GM18499 (cell line): Measurements from ENCODE around the gene PATZ1.
"Not testable (repeated sequence)": the region's sequence is repeated elsewhere in the genome, so short reads cannot be mapped to it uniquely, and the experiment has no call there.

Source experiments
- ATAC-seq: cut with Tn5 transposase; IDR thresholded peaks from one replicate; pipeline ENCODE4 v1.9.1; 2021; ENCODE audit warnings: moderate number of reproducible peaks; ENCODE audit not compliant: insufficient read depth, unreplicated experiment

The PATZ1 gene

DNA sequence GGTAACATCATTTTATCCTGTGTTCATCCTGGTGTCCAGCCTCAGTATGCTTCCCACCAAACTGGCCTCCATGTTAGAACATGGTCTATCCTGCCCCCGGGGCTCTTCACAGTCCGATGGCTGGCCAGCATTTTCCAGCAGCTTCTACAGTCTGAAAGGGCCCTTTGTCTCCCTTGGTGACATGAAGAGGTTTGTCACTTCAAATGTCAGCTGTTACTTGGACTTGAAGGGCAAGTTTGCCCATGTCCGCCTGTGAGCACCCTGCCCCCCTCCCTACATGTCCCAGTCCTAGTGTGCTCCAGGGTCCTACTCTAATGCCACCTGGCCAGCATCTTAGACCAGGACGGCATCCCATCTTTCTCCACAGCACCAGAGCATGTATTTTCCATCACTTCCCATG is 24.7 kb downstream of the PATZ1 start:
- no peak for ATAC-seq

- not testable (repeated sequence) for ATAC-seq
These were observed 31.9 kb downstream of the PATZ1 start for GRCh38 chr22:31314220-31314619.

DNA sequence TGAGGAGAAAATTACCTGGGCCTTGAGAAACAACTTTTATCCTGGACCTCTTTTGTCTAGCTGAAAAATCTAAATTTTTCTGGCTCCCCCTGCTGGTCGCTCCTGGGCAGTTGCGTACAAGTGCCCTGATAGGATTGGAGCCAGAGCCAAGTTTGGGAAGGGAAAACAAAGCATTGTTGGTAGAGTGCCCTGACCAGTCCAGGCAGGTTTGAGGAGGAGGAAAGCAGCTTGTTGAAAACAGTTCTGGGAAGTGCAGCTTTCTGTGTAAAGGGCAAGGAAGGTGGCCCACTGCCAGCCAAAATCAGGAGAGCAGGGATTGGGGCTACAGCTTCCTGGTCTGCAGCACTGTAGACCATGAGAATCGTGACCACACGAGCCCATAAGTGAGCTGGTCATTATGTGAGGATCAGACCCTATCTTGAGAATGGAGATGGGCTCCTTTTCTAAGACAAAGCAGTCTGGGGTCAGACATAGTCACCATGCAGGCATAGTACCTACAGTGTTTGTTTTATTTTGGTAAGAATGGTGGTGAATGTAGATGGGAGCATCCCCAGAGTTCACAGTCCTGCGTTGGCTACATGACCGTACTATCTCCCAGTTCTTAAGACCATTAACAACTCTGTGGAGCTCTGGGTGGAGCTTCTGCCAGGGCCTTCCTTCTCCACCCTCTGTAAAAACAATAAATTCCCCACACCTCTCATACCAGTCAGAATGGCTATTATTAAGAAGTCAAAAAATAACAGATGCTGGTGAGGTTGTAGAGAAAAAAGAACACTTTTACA is 32.6 kb downstream of the PATZ1 start:
- no peak for ATAC-seq

DNA sequence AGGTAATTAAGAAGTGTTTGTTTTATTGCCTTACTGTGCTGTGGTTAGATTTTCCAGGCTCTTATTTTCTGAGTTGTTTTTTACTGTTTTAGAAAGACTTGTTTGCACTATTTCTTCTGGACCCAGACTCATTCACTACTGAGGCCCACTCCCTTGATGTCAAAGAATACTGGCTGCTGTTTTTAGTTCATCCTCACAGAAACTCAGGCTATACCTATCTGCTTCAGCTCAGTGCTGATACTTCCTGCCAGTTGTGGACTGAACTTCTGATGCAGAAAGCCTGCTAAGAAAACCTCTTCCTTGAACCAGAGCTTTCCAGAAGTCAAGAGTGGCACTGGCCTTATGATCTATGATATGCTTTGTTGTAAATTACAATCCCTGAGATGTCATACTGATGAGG is 38.0 kb downstream of the PATZ1 start:
- no peak for ATAC-seq

DNA sequence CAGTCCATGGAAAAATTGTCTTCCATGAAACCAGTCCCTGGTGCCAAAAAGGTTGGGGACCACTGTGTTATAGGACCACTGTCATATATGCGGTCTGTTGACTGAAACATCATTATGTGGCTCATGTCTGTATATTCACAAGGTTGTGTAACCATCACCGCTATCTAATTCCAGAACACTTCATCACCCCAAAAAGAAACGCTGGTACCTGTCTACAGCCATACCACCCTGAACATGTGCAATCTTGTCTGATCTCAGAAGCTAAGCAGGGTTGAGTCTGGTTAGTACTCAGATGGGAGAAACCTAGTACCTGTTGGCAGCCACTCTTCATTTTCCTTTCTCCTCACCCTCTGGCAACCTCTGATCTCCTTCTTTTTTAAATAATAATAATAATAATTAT is 41.0 kb downstream of the PATZ1 start:
- no peak for ATAC-seq

- ATAC-seq: no peak
These were observed 43.6 kb downstream of the PATZ1 start for GRCh38 chr22:31302537-31302936.

DNA sequence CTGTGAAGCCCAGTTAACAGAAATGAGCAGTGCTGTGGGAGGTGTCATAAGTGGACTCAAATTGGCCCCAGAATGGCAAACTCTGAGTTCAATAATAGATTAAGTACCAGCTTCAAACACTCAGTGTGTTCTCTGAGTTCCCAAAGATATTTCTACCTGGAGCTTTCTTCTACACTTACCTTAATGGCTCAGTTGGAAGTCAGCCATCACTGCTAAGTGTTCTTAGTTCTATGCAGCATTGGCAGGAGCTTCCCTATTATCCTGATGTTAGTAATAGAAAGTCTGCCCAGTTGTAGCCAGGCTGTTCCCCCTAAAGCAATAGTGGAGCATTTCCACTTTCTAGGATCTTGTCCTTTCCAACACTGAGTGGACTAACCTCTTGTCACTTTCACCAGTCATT is 44.1 kb downstream of the PATZ1 start:
- no peak for ATAC-seq

DNA sequence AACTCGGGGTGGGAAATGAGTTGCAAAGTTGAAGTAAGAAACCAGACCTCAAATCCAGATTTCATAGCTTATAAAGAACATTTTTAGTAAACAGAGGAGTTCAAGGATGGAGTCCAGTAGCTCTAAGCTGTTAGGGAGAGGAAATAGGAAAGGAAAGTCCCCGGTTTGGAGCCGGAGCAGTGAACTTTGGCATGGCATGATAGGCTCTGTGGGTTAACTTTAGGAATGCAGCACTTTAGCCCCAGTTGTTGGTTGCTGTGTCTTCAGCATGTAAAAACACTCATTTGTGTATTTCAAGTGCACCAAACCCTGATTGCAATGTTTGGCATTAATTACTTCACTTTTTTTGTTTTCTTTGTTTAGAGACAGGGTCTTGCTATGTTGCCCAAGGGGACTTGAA is 45.2 kb downstream of the PATZ1 start:
- no peak for ATAC-seq

- ATAC-seq: no peak
These were observed 50.1 kb downstream of the PATZ1 start for GRCh38 chr22:31295831-31296657.

GRCh38 chr22:31295360-31295759 is 50.8 kb downstream of the PATZ1 start:
- ATAC-seq: no peak

DNA sequence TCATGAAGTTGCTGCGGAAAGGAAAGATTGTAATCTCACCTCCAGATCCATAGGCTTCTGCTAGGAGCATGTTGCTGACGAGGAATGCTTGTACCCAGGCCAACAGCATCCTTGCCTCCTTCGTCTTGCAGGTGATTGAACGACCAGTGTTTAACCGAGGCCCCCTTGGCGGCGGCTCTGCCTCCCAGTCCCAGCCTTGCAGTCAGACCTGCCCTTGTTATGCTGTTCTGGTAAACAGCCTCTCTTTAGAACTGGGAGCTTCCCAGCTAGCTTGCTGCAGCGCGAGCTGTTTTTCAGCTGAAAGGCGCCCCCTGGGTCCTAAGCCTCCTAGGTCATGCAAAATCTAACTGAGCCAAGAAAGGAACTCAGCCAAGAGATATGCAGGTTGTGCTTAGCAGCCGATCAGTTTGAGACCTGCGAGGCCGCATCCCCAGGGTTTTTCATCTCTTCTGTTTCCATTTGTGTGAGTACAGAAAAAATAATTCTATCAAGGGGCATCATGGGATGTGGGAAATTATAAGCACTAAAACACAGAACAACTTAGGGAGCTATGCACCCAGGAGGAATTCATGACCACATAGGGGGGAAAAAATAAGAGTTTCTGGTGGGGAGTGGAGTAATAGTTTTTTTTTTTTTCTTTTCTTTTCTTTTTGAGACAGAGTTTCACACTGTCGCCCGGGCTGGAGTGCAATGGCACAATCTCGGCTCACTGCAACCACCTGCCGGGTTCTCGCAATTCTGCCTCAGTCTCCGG is 53.7 kb downstream of the PATZ1 start, which contains the start of gene PIK3IP1:
TSS of gene PIK3IP1 (minus strand) at position 253 of the 754 bp plus-strand sequence. CDS start at position 109, 144 bp downstream.
- ATAC-seq: no peak

DNA sequence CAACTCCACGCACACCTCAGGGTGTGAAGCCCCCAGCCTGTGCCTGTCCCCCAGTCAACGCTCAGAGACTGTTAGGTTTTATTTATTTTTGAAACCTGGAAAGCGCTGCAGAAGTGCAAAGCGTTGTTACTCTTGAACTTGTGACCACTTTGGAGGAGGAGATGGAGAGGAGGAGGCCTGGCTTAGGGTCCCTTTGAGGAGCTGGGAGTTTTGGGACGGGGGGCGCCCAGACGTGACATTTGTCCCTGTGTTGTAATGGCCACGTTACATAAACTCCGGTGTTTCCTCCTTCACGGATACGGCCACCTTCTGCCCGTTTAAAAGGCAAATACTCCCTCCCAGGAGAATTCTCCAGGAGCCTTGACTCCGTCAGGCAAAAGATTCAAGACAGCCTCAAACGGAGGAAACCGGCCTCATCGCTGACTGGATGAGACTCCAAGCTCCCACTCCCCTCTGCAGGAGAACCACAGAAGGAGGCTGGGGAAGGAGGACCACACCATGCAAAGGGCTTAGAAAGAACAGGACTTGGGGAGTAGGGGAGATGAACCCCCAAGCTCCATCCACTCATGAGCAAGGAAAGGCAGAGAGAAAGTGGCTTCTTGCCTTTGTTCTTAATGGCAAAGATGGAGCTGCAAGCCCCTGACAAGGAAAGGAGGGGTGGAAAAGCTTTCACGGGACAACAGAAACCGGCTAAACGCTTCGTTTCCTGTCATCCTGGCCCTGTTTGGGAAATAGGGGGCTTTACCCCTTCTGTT is 54.5 kb downstream of the PATZ1 start:
- ATAC-seq: no peak

DNA sequence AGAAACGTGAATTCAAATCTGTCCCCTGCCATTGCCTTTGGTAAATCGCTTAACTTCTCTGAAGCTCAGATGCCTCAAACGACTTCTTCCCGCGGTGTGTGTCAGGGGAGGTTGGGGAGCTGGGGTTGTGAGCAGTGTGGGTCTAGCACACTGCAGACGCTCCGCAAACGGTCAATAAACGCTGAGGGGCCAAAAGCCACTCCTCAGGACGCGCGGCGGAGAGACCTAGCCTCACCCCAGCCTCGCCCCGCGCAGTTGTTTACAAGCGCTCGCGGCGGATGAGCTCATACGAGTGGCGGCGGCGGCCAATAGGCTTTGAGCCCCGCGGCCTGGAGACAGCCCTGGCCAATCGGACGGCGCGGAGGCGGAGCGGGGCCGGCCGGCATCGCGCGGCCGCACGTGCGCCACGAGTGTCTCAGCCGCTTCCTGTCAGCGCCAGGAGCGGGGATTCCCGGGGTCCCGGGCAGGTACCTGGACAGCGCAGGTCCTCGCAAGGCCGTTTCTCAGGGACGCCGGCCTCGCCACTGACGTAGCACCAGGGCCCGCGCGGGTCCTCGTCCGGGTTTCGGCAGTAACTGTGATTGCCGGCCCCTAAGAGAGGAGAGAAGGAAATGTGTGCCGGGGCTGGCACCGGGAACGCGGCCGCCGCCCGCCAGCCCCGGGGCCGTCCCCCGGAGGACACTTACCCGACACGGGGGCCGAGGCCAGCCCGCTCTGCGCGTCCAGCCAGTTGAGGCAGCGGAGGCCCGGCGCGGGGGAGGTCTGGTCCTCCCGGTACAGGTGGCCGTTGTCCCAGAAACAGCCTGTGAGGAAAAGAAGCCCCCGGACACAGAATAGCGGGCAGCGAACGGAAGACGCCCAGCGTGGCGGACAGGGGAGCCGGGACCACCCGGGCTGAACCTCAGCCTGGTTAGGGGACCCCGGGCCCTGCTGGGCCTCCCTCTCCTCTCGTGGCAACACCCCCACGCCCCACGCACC is 55.4 kb downstream of the PATZ1 start:
- peak; percentile 65 for ATAC-seq

GRCh38 chr22:31289344-31289743 is 56.8 kb downstream of the PATZ1 start:
- ATAC-seq: no peak

DNA sequence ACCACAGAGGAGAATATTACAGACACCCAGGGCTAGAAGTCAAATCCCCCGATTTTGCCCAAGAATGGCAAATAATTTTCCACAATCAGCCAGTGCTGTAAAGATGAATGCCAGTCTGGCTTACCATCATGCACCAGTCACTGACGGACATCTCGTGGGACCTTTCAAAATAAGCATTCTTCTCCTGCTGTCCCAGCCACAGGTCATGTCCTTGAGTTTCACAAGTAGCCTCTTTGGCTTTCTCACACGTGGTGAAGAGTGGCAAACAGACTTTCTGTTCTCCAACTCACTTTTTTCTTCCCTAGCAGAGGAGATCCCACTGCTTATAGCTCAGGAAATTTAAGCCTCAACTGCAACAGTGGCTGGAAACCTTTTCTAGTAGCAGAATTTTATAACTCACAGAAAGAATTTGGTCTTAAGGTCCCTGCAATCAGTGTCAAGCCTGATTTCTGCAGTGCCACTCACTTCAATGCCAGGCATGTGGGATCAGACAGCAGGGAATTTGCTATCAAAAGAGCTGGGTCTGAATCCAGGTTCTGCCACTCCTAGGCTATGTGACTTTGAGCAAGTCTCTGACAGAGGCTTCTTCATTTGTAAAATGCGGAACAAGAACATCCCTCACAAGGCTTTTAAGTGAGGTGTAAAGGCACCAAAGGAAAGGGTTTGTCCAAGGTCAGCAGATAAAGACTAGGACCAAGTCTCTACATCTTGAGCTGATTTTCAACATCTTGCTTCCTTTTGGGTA is 57.5 kb downstream of the PATZ1 start:
- no peak for ATAC-seq

DNA sequence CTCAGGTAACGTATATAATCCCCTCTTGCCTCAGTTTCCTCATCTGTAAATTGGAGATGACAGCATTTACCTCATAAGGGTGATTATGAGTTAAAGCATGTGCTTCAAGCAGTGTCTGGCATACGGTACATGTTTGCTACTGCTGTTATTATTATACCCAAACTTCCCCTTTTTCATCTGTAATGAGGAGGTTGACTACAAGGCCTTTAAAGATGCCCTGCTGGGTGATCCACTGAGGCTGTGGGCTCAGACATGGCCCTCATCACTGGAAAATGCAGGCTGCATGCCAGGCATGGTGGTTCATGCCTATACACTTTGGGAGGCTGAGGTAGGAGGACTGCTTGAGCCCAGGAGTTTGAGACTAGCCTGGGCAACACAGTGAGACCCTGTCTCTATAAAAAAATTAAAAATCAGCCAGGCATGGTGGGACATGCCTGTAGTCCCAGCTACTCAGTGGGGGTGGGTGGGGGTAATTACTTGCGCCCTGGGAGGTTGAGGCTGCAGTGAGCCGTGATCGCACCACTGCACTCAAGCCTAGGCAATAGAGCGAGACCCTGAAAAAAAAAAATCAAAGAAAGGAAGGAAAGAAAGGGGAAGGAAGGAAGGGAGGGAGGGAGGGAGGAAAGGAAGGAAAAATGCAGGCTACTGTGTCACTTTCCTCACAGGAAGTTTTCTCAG is 58.2 kb downstream of the PATZ1 start:
- no peak for ATAC-seq

GRCh38 chr22:31286360-31287255 is 59.5 kb downstream of the PATZ1 start:
- no peak for ATAC-seq
